ENCODE measurements around the gene EXOC7.

The EXOC7 gene

DNA sequence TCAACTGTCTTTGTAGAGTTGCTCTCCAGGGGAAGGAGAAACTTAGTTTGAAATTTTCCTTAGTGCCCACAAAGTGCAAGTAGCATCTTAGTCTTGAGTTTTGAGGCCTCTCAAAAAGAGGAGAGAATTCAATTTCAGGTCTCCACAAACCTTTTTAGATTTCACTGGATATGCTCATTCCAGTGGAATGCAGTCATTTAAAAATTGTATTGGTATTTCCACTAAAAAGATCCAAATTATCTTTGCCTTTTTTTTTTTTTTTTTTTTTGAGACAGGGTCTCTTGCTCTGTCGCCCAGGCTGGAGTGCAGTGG is 44.4 kb upstream of the EXOC7 start:
- TF ChIP-seq, protein P1, sequence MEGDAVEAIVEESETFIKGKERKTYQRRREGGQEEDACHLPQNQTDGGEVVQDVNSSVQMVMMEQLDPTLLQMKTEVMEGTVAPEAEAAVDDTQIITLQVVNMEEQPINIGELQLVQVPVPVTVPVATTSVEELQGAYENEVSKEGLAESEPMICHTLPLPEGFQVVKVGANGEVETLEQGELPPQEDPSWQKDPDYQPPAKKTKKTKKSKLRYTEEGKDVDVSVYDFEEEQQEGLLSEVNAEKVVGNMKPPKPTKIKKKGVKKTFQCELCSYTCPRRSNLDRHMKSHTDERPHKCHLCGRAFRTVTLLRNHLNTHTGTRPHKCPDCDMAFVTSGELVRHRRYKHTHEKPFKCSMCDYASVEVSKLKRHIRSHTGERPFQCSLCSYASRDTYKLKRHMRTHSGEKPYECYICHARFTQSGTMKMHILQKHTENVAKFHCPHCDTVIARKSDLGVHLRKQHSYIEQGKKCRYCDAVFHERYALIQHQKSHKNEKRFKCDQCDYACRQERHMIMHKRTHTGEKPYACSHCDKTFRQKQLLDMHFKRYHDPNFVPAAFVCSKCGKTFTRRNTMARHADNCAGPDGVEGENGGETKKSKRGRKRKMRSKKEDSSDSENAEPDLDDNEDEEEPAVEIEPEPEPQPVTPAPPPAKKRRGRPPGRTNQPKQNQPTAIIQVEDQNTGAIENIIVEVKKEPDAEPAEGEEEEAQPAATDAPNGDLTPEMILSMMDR (IDR thresholded peaks at IDR 0.05; ENCODE audit: insufficient read depth, low read depth, low read length, missing control alignments): no peak
- no peak overlapping the region for H3K4me3 ChIP-seq (ENCODE audit: low read depth, low read length)
- no peak for DNase-seq (ENCODE audit: low read depth)

DNA sequence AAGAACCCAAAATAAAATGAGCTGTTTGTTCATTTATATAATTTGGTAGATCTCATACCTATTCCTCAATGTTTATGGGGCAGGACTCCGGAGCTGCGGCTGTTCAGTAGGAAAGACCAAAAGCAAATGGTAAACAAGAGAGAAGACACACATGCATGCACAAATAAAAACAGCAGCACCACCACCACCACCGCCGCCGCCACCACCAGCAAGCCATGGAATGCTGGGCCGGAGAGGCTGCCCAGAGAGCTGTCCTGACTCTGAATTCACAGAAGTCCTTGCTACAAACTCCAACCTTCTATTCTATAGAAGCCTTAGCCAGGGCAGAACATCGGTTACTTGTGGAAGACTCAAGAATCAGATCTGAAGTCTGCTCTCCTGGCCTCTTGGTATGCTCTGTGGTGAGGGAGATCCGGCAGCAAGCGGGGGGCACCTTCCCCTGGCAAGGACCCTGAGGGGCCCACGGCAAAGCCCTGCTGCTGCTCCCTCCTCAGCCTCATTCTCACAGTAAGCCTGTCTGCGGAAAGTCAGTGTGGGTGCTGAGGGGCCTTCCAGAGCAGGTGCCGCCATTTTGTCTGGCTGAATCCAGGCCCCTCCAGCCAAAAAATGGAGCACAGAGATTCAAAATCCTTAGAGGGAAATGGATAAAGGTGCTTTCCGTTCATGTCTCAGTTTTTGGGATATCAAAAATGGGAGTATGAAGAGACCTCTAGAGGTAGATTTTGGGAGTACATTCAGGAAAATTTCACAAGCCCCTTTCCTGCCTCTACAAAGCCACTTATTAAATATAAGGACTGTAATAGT is 43.8 kb upstream of the EXOC7 start:
- no peak overlapping the region for H3K4me3 ChIP-seq (ENCODE audit: low read depth, low read length)
- DNase-seq (ENCODE audit: low read depth): no peak
- TF ChIP-seq, protein P1 (IDR thresholded peaks at IDR 0.05; ENCODE audit: insufficient read depth, low read depth, low read length, missing control alignments): peak; percentile 18

DNA sequence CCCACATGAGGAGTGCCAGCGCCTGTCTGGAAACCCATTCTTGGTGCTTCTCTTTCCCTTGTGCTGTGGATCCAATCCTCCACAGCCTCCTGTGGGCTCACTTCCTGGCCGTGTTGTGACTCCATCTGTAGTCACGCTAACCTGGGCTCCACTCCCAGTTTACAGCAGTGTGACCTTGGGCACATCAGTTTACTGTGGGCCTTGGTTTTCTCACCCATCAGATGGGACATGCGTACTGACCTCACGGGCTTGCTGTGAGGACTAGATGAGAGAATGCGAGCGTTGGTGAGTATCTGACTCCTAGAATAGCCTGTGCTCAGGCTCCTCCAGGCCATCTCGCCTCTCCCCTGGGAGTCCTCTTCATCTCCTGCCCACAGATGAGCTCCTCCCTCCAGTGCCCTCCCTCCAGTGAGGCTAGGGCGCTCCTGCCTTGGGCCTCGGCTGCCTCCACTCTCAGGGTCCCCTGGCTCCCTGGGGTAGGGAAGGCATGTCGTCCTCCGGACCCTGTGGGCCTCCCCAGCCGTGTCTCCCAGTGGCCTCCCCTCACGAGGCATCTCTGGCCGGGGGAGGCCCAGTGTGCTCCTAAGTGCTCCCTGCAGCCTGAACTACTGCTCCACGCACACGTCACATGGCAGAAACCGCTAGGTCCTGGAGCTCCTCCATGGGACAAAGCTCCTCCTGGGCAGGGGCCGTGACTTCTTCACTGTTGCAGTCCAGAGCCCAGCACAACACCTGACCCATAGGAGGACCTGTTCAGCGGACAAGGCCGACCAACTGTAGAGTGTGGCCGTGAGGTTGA is 42.7 kb upstream of the EXOC7 start:
- TF ChIP-seq, protein P1 (IDR thresholded peaks at IDR 0.05; ENCODE audit: insufficient read depth, low read depth, low read length, missing control alignments): no peak
- H3K4me3 ChIP-seq (ENCODE audit: low read depth, low read length): no peak overlapping the region
- no peak for DNase-seq (ENCODE audit: low read depth)

DNA sequence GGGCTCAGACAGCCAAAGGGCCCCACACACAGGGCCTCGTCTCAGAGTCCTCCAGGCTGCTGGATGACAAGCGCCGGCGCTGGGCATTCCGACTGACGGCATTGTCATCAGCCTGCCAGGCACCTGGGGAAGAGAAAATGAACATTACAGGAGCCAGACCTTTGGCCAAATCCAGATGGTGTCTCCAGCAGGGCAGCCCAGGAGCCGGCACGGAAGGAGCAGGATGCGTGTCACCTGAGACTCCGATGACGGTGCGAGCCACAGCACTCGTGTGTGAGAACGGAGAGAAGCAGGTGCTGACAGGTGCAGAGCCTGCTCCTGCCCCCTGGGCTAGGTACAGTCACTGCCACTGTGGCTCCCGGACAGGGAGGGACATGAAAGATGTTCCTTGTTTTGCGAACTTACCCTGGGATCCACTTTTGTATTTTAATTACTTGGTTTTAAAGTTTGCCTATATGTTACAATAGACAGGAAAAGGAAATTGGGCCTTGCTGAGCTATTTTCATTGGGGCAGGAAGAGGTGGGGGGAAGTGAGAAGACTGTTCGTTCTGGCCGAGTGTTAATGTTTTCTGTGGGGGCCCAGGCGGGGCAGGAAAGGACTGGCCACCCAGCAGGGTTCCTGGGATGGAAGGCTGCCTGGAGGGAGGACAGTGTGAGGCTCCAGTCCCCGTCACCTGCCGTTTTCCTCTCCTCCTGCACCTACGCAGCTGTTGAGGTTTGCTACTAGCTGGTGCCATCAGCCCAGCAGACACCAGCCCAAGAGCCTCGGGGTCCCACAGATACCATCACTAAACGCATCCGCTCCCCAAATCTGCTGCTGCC is 41.9 kb upstream of the EXOC7 start:
- DNase-seq (ENCODE audit: low read depth): peak; percentile 57
- peak overlapping the region; percentile 14; the same call in 1 of the 2 replicates for H3K4me3 ChIP-seq (ENCODE audit: low read depth, low read length)
- TF ChIP-seq, protein P1 (IDR thresholded peaks at IDR 0.05; ENCODE audit: insufficient read depth, low read depth, low read length, missing control alignments): no peak

DNA sequence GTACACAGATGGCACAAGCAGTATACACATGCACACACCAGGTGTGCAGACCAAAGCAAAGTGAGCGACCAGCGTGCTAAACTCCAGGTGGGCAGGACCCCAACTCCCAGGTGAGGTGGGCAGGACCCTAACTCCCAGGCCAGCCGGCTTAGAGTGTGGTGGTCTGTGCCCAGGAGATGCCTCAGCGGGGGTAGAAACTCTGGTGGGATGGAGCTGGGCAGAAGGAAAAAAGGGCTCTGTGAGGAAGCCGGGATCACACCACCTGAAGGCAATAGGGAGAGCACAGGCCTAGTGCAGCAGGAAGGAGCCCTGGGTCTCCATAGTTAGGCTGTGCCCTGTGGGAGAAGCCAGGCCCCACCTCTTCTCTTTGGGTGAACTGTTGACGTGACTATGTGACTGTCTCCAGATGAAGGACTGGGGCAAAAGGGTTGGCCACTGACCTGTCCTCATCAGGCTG is 39.0 kb upstream of the EXOC7 start:
- TF ChIP-seq, protein P1 (IDR thresholded peaks at IDR 0.05; ENCODE audit: insufficient read depth, low read depth, low read length, missing control alignments): no peak
- H3K4me3 ChIP-seq (ENCODE audit: low read depth, low read length): no peak overlapping the region
- no peak for DNase-seq (ENCODE audit: low read depth)

DNA sequence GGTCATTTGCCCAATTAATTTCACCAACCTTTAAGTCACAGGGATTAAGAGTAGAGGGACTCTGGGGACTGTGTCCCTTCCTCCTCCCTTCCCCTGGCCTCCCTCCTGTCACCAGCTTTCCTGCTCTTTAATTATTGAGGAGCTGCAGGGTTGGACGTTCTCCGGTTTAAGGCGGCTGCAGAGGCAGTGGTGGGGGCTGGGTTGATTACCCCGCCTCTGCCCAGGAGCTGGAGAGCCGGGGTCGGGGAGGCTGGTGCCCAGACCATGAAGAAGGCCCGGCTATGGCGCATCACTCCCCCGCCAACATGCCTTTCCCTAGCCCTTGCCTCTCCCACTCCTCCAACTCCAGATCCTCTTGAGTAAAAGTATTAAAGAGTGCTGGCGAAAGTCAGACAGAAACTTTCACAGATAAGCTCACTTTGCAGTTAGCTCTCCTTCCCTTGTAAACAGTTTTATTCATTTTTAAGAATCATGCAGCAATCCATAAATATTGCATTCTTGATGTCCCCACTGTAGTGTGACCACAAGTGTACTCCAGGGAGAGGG is 38.5 kb upstream of the EXOC7 start:
- TF ChIP-seq, protein P1 (IDR thresholded peaks at IDR 0.05; ENCODE audit: insufficient read depth, low read depth, low read length, missing control alignments): no peak
- H3K4me3 ChIP-seq (ENCODE audit: low read depth, low read length): no peak overlapping the region
- no peak for DNase-seq (ENCODE audit: low read depth)

Measured in GM12865 (cell line).